NOMO-1 treated with DMSO at 0.1 percent for 48 hours (cell line): ENCODE results near the gene PLPP6.
A peak's percentile ranks its signal among the peaks of the same experiment; 100 is the strongest.

ENCODE experiments used
- DNase-seq: peaks from one replicate; lab custom pipeline; 2025; ENCODE audit not compliant: unreplicated experiment; lab: John Stamatoyannopoulos, UW

PLPP6 gene

DNA sequence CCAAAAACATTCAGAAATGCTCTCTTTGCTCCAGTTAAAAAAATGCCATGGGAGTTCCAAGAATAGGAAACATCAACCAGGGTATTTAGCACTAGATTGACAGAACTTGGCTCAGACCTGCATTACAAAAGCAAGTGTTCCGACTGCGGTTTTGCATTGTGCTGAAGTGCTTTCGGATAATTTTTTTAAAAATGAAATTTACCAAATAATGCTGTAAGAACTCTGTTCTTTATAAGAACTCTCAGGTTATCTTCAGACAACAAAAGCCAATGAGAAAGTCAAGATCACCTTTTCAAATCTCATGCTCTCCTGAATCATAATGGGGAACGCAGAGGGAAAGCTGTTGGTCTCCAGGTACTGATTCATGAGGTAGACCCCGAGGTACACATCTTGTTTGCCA, 483 bp upstream of the PLPP6 start:
- no peak for DNase-seq

DNA sequence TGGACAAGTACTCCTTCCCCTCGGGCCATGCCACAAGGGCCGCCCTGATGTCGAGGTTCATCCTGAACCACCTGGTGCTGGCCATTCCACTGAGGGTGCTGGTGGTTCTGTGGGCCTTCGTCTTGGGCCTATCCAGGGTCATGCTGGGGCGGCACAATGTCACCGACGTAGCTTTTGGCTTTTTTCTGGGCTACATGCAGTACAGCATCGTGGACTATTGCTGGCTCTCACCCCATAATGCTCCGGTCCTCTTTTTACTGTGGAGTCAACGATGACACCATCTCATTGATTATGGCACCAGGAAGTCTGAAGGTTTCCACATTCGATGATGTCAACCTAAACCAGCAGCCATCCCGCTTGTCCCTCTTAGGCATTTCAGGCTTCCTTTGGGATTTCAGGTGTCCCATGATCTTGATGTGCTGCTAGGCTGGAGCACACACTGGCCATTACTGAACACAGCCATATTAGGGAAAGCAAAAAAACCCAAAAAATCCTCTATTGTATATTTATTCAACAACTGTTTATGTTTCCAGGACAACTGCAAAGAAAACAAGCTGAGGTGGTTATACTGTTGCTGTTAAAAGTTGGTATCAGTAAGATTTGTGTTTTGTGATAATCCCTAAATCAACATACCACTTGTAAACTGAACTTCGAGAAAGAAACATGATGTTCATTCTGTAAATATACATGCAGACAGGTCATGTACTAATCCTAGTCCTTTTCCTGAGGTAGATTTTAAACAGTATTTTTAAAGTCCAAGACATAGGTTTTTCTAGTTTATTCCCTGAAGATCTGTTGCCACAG, 1.1 kb downstream of the PLPP6 start:
- no peak for DNase-seq

DNA sequence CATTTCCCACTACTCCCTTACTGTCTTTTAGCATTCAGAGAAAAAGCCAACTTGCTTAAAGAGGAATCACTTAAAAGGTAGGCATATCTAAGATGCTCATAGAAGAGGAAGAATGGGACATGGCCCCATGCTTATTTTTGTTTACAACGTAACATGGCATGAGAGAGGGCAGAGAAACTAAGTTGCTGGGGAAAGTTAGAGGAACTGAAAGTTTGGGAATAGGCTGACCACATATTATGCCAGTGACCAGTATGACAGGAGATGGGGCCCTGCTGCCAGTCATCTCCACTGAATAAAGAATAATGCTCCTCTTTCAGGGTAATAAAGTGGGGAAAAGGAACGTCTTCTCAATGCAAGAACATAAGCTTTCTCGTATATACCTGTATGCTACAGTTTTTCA, 1.9 kb downstream of the PLPP6 start:
- DNase-seq: no peak

DNA sequence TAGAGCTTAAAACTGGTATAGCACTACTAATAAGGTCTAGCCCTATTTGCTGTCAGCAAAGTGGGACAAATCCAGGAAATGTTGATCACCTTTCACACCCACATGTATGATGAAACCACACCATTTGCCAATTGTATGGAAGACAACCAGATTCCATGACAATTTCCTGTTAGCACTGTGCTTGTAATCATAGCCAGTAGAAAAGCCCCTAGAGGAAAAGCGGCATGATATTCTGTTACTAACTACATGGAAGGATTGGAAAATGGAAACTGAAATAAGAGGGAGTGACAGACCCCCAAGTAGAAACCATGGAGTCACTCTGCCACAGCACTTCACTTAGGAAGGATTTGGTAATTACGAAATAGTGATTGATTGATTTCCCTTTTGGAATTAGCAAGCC, 3.3 kb downstream of the PLPP6 start:
- DNase-seq: no peak

DNA sequence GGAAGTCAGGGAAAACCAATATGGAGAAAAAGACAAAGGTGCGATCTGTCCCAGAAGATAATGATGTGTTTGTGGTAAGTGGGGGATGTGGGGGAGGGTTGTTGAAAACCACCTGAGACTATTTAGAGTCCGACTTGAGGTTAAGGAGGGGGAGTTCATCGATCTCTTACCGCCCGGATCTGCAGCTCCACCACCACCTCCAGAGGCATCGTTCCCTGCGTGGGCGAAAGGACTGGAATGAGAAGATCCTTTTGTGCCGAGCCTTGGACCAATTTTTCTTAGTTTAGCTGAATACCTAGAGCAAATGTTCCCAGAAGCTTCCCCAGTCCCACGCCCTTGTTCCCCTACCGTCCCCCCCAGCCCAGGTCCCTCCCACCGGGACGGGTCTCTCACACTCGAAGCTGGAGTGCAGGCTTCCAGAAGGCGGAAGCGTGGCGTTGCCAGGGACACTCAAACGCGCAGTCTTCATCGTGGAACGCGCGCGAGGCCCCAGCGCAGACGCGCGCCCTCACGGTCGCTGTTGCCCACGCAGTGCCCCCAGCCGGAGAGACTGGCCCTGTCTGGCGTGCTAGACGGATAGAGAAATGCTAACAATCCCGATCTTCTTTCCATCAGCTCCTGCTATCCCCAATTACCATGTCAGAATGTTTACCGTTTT, 4.1 kb downstream of the PLPP6 start, which contains the start of gene SPATA6L:
Gene SPATA6L (minus strand): TSS at position 439 of the 658 bp plus-strand sequence. CDS start 230 bp downstream, at position 209.
- DNase-seq: no peak

DNA sequence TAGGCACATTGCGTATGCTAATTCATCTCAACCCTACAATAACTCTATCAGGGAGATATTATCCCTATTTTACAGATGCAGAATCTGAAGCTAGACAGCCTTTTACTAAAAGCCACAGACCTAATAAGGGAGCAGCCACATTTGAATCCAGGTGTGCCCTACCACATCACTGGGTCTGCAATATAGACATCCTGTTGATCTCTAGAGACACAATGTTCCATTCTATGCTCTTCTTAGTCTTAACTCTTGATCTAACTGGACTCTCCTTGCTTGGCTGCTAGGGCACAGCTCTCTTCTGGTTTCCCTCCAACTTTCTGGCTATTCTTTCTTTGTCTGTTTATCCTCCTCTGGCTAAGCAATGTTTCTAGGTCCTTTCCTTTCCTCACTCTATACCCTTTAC, 5.6 kb downstream of the PLPP6 start:
- no peak for DNase-seq

DNA sequence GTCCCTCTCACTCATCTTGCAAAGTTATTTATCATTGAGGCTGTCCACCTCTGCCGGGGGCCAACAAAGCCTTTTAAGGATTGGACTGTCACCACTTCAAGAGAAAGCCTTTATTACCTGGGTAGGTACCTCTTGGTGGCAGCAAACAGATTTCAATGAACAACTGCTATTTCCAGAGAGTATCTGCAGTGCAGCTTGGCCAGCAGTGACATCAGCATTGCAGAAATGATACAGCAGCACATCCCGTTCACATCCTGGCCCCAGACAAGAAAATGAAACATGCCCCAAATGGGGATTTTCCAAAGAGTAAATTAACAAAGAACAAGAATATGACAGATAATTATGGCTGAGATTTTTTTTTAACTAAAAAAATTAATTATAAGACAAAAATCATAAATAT, 6.5 kb downstream of the PLPP6 start:
- no peak for DNase-seq

DNA sequence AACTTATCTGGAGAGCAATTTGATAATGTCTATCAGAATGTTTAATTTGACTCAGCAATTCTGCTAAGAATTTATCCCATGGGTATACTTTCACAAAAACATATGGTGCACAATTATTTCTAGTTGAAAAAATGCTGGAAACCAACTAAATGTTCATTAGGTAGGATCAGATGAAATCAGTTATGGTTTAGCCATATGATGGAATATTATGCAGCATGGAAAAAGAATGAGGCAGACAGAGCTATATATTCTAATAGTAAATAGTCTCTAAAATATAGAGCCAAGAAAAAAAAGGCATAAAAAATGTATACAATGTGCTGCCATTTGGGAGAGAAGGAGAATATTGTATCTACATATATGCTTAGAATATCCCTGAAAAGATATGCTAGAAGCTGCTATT, 7.8 kb downstream of the PLPP6 start:
- DNase-seq: no peak

DNA sequence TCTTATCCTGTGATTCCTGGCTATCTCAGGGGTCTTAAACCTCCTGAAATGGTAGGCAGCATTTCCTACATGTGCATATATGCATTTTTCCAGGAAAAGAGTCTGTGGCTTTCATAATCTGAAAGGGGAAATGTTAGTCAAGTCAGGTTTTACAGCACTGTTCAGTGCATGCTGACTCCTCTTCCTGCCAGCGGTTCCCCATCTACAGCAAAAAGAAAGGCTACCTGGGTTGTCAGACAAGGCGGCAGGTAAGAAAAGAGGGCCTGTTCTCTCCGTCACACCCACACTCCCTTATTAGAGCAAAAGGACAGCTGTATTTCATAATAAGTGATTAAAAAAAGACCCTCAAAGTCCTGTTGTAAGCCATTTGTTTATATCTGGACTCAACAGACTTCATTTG, 8.5 kb downstream of the PLPP6 start:
- no peak for DNase-seq

DNA sequence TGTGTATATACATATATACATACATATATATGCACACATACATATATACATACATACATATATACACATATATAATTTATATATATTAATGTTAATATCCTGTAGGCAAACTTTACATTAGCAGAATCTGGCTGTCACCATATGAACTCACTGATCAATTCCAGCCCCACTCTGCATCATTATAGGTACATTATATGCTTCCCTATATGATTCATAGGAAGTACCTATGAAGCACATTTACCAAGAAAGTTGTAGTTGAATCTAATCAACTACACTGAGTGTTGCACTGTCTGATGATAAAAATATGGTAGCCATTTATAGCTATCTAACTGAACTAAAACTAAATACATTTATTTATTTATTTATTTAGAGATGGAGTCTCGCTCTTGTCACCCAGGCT, 9.6 kb downstream of the PLPP6 start:
- DNase-seq: no peak

DNA sequence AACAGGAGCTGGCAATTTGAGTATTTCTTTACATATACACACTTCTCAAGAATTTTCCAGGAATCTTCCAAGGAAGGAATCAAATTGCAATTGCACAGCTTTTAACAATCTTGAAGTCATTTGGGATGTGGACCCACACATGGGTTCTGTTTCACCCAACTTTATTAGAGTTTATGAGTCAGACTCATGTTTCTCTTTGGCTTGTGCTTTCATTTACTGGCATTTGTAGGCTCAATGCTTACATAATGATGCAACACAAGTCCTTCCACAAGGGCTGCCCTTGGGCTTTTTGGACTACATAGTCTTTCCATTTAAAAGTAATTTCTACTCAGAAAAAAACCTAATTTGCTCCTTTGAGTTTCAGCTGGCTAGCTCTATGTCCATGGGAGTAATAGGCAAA, 12.7 kb downstream of the PLPP6 start:
- DNase-seq: no peak

DNA sequence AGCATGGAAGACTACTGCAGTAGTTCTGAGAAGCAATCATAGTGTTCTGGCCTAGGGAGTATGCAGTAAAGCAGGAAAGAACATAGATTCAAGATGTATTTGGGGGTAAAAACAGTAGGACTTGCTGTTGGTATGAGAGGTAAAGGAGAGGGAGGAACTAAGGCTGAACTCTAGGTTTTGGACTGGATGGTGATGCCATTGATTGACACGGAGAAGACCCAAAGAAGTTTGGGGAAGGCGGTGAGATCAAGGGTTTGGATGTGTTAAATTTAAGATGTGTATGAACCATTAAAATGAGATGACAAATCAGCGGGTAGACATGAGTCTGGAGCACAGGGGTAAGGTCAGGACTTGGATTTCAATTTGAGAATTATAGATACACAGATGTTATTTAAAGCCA, 15.3 kb downstream of the PLPP6 start:
- no peak for DNase-seq

DNA sequence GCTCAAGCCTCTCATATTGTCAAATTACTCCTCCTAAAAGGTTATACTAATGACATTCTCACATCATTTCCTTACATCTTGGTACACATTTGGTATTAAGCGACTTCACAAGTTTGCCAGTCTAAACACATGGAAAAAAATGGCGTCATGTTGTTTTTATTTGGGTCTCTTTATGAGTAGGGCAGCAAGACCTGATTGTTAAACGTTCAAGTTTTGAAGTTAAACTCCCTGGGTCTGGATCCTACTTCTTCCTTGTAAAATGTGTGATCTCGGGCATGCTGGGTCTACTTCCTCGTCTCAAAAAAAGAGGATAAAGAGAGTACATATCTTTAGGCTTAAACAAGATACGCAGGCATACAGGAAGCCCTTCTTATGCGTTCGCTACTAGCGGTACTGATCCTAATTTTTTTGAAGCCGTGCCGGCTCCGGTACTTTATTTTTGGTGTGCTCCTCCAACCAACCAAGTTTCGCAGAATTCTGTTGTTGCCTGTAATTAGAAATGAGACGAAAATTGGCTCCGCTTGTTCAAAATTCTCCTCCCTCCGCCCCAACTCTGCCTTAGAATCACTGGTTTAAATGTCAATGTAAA, 16.7 kb downstream of the PLPP6 start:
- DNase-seq: no peak

DNA sequence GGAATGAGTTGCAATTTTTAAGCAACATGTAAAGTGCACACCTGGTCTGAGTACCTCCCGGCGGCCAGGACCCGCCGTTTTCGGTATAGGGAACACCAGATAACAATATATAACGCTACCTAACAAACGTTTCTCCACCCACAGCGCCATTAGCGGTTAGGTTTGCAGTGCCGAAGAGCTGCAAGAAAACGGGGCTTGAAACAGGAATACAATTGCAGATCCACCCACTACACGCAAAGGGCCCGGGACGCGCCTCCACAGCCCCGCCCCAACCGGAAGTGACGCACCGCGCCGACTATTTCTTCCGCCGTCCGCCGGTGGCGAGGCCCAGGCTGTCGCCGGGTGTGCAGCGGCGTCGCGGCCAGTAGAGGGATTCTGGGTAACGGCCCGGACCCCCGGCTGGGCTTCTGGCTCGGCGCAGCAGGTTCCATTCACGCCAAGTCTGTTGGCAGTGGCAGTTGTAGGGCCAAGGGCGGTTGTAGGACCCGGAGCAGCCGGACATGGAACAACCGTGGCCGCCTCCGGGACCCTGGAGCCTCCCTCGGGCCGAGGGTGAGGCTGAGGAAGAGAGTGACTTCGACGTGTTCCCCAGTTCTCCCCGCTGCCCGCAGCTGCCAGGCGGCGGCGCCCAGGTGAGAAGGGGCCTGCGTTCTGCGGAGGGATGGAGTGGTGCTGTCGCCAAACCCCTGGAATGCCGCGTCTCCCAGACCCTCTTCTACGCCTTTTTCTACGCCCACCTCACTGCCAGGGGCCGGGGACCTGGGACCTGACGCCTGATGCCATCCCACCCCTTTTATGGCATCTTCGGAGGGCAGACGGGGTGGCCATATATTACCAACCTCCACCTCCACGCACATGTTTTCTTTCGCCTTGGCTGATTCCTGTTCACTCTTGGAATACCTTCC, 17.4 kb downstream of the PLPP6 start, which contains the start of gene CDC37L1:
Gene CDC37L1 (plus strand): TSS at position 302 of the 905 bp plus-strand sequence. CDS start 199 bp downstream, at position 501.
- DNase-seq: peak; percentile 81

DNA sequence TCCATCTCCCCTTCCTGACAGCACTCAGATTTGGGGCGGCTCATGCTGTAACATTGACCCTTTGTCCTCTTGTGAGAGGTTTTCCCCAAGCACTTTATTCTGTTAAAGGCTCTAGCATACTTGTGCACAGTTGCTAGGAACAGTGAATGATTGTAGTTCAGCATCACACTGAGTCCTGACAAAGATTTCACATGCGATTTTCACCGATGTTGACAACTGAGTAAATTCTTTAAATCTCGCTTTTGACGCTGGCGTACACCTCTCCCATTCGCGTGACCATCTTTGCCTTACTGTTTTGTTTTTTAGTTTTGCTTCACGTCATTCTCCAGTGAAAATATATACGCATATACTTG, 18.1 kb downstream of the PLPP6 start:
- no peak for DNase-seq

DNA sequence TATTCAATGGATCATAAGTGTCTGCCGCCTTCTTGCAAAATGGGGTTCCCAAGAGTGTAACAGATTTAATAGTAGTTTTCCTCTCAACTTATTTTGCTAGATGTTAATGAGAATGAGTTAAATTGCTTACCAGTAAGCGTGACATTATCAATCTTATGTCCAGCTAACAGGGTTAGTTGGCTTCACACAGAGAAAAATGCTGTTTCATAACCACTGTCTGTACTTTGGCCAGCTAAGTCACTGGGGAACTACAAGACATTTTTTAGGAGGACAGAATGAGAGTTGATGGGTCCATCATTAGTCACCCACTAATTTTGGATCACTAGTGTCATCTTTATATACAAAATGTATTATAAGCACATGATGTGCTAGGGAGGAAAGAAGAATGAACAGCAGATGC, 18.7 kb downstream of the PLPP6 start:
- DNase-seq: no peak

DNA sequence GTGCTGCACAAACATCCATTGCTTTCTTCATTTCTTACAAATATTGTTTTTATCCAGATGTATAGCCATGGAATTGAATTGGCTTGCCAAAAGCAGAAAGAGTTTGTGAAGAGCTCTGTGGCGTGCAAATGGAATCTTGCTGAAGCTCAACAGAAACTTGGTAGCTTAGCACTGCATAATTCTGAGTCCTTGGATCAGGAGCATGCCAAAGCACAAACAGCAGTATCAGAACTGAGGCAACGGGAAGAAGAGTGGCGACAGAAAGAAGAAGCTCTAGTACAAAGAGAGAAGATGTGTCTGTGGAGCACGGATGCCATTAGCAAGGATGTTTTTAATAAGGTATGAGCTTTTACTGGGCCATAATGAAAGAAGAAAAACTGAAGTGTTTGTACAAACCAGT, 22.7 kb downstream of the PLPP6 start:
- no peak for DNase-seq

DNA sequence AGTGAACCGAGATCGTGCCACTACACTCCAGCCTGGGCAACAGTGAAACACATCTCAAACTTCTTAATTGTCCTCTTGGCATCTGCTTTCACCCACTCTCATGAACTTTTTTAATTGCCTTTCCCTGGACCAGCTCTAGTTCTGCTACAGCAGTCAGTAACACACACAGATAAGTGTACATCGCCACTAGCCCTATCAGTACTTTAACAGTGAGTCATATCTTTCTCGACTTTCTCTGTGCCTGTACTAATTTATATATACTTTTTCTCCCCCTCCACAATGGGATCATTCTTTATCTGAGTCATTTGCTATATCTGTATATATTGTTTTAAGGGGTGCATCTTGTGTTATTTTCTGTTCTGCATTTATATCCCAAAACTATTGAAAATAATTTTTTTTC, 24.0 kb downstream of the PLPP6 start:
- no peak for DNase-seq

DNA sequence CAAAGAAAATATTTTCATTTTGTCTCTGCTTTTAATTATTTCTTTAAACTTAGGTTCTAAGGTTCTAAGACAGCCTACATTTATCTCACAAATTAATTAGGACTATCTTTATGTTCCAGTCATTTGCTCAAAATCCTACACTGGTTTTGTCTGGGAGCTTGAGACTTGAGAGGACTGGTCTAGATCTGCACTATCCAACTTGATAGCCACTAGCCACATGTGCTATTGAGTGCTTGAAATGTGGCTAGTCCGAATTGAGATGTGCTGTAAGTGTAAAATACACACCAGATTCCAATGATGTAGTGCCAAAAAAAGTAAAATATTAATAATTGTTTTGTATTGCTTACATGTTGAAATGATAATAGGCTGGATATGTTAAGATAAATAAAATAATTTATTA, 24.5 kb downstream of the PLPP6 start:
- no peak for DNase-seq

DNA sequence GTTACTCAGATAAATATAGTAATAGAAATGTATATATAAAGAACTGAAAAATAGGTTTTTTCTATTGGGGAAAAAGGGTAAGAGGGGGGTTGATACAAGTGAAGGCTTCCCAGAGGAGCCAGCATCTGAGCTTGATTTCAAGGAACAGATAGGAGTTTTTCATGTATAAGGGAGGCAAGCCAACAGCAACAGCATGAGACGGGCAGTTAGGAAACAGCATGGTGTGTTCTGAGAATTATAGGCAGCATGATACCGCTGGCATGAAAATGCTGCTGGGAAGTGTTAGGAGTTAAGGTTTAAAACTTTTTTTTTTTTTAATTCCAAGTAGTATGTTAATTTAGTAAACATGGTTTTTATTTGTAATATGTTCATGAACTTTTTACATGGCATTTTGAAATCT, 26.9 kb downstream of the PLPP6 start:
- no peak for DNase-seq

DNA sequence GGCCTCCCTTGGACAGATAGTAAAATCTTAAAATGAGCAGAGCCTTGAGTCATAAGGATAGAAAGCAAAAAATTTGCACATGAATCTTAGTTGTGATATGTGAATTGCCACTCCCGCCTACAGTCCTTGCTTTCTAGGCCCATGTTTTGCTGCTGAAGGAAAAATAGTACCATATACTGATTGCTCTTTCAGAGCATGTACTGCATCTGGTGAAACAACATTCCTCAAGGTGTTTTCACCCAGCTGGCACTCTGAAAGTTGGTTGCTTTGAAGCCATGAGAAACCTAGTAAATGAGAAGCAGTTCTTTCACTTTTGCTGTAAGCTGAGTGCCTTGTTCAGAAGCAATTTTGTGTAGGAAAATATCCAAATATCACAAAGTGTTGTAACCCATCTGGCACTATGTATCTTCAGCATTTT, 27.6 kb downstream of the PLPP6 start:
- no peak for DNase-seq
